HepG2 (cell line): ENCODE data around the gene CPNE8. TPM values are rescaled to one million over a fixed set of nuclear protein-coding genes. Genes with fewer than 3 reads are reported as not detected.
"Not testable (repeated sequence)": the region's sequence is repeated elsewhere in the genome, so short reads cannot be mapped to it uniquely, and the experiment has no call there.

Source experiments
- ATAC-seq: fragments of 200-7000 bp; cut with Tn5 transposase; 3 replicates; pipeline ENCODE4 v1.9.1; 2020; ENCODE audit warnings: mild to moderate bottlenecking, moderate library complexity
- BruUV-seq: library from RNA; stranded (reverse); fragments of 400-500 nt; replicated peaks from 2 replicates; lab custom pipeline; 2021; lab: Mats Ljungman, UMichigan
- CTCF ChIA-PET: fragments of 300-600 bp; formaldehyde crosslinking; extraction: SDS; loops from one replicate; lab custom pipeline; 2021; ENCODE audit warnings: low total read pairs, inconsistent platforms, low intra/inter-chr PET ratio; lab: Yijun Ruan, JAX
- POLR2A ChIA-PET: fragments of 350-600 bp; sonication (Branson Sonifier 250); formaldehyde crosslinking; loops from one replicate; lab custom pipeline; 2020; ENCODE audit warnings: antibody characterized with exemption, inconsistent platforms; lab: Yijun Ruan, JAX
- DNase-seq: peaks from one replicate; pipeline ENCODE4 v3.0.0-alpha.2; 2015; ENCODE audit warnings: low spot score
- FAIRE-seq: peaks from 3 replicates; lab custom pipeline; 2011; peaks lifted over from hg19 to GRCh38; lab: Jason Lieb, UNC
- H2AFZ ChIP-seq: one replicate; pipeline ENCODE4 v1.6.1; 2011; ENCODE audit warnings: low read length, inconsistent platforms
- H3K27ac ChIP-seq: fragments of 300-600 bp; 3 replicates; pipeline ENCODE4 v1.8.0; 2011; ENCODE audit warnings: mixed run types, mild to moderate bottlenecking, mixed read lengths, low read length, inconsistent platforms; ENCODE audit not compliant: insufficient read depth; ENCODE audit errors: extremely low read length
- H3K27me3 ChIP-seq, 2 experiments: fragments of 200-600 bp in 1 of 2; 2 replicates in 1 of 2; 3 replicates in 1 of 2; pipeline versions ENCODE4 v1.6.0 to v1.8.0; 2011; ENCODE audit warnings: low read length in 2 of 2, mild to moderate bottlenecking in 2 of 2, moderate library complexity in 2 of 2, inconsistent platforms in 1 of 2; ENCODE audit not compliant: insufficient read depth in 2 of 2, control insufficient read depth in 1 of 2
- H3K36me3 ChIP-seq, 2 experiments: fragments of 200-600 bp in 1 of 2; replicated peaks in 1 of 2; 2 replicates in 1 of 2; 3 replicates in 1 of 2; pipeline versions ENCODE4 v1.5.1 to v1.8.0; 2011; ENCODE audit warnings: low read length in 2 of 2, inconsistent platforms in 1 of 2; ENCODE audit not compliant: insufficient read depth in 2 of 2, control insufficient read depth in 1 of 2
- H3K4me1 ChIP-seq: 2 replicates; pipeline ENCODE4 v1.5.1; 2012; ENCODE audit warnings: low read length, inconsistent platforms; ENCODE audit not compliant: insufficient read depth
- H3K4me2 ChIP-seq: 2 replicates; pipeline ENCODE4 v1.6.0; 2011; ENCODE audit warnings: low read depth, low read length, inconsistent platforms
- H3K4me3 ChIP-seq, 3 experiments: fragments of 200-600 bp in 1 of 3; sonication (generic), shearing (Covaris generic) in 1 of 3; replicated peaks in 1 of 3; 2 replicates each; pipeline ENCODE4 v1.5.1; 2011 to 2016; ENCODE audit warnings: low read length in 3 of 3, inconsistent platforms in 2 of 3, low read depth in 2 of 3, mild to moderate bottlenecking in 2 of 3, control low read depth in 1 of 3, mixed read lengths in 1 of 3; ENCODE audit not compliant: insufficient read depth in 1 of 3
- H3K79me2 ChIP-seq: one replicate; pipeline ENCODE4 v1.6.1; 2011; ENCODE audit warnings: low read length, inconsistent platforms; ENCODE audit not compliant: insufficient read depth
- H3K9ac ChIP-seq: 2 replicates; pipeline ENCODE4 v1.6.0; 2011; ENCODE audit warnings: mild to moderate bottlenecking, low read depth, low read length, inconsistent platforms; ENCODE audit not compliant: insufficient read depth
- H3K9me3 ChIP-seq: 2 replicates; pipeline ENCODE4 v1.5.1; 2012; ENCODE audit warnings: mild to moderate bottlenecking, low read length
- H4K20me1 ChIP-seq: 2 replicates; pipeline ENCODE4 v1.6.0; 2011; ENCODE audit warnings: inconsistent platforms, mild to moderate bottlenecking, low read length, moderate library complexity; ENCODE audit not compliant: insufficient read depth
- MLX ChIP-seq: IDR thresholded peaks from 2 replicates; pipeline ENCODE4 v1.6.1; 2016
- NFATC3 ChIP-seq: sonication (generic); formaldehyde crosslinking; IDR thresholded peaks from 2 replicates; pipeline ENCODE4 v1.5.1; 2020; ENCODE audit warnings: mild to moderate bottlenecking, missing genetic modification reagents
- SMC3 ChIP-seq: IDR thresholded peaks from 2 replicates; pipeline ENCODE4 v1.6.1; 2011; ENCODE audit warnings: low read length, improper control_type of control experiment
- ZFX ChIP-seq: sonication (generic); formaldehyde crosslinking; IDR thresholded peaks from 2 replicates; pipeline ENCODE4 v1.4.0; 2020; ENCODE audit warnings: mild to moderate bottlenecking, low read depth, missing genetic modification reagents, moderate library complexity
- ZNF576 ChIP-seq: sonication (generic); formaldehyde crosslinking; IDR thresholded peaks from 2 replicates; pipeline ENCODE4 v1.4.0; 2020; ENCODE audit warnings: mild to moderate bottlenecking, missing genetic modification reagents
- WGBS: methylation state at CpG from one replicate; pipeline ENCODE4 v1.1.6; 2017; ENCODE audit warnings: low lambda C conversion rate; 5-methylcytosine and 5-hydroxymethylcytosine counted together
- in situ Hi-C: cut with HindIII; loops from 2 replicates; pipeline ENCODE4 v1.10.0; 2017; ENCODE audit warnings: low pct_unique_long_range_greater_than_20kb; ENCODE audit not compliant: extremely low pct_ligation_motif_present
- intact Hi-C: fragments of 100-400 bp; cut with micrococcal nuclease; formaldehyde crosslinking; loops from one replicate; pipeline ENCODE4 v1.10.0; 2022; ENCODE audit not compliant: unreplicated experiment
- polyA plus RNA-seq, 8 experiments: library from polyadenylated mRNA; depleted of rRNA in 3 of 8; stranded (reverse) in 7 of 8; unstranded in 1 of 8; fragments of >200 nt; fragmentation: Illumina TruSeq in 4 of 8; extraction: Trizol in 4 of 8; gene quantifications; 2 replicates each; pipeline versions ENCODE4 v1.2.1 to v1.2.3, GENCODE V29; 2011 to 2016; ENCODE audit warnings: low read depth in 4 of 8, missing spikeins in 1 of 8, mixed read lengths in 1 of 8; ENCODE audit not compliant: insufficient read depth in 1 of 8
- total RNA-seq, 5 experiments: library from RNA; depleted of rRNA; stranded (reverse); fragments of >200 nt; fragmentation: Illumina TruSeq; extraction: Trizol; gene quantifications; 2 replicates each; pipeline ENCODE4 v1.2.3, GENCODE V29; 2016; ENCODE audit warnings: low read depth in 1 of 5

The CPNE8 gene
- total and polyA plus RNA-seq, 2 of the 13 experiments (the other 11 are each of a cell fraction or from before 2014, with no cell fraction given): 2.4 to 2.7 TPM

DNA sequence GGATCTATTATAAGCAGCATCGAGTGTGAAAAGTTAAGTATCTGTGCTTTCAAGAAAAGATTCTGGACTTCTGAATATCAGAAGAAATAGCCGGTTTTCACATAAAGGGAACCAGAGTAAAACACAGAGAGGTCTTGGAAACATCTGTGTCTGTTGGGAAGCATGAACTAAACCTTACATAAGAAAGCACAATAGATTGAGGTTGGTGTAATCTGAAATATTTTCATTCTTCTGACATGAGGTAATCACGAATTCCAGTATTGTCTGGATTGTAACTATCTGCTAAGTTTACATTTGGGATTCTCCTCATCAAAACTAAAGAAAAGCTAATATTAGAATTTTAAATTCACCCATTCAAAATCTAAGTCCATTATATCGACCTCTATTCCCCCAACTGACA is 161.3 kb downstream of the CPNE8 start:
- in situ Hi-C loops (no loop called here), intact Hi-C loops (no loop called here)
- Histone ChIP-seq H3K36me3 (no peaks in the 10 kb centered on the region), H3K4me1 (no peaks in the 10 kb centered on the region), H3K4me2 (no peak overlapping the region), H3K4me3 (no peak overlapping the region), H3K9ac (no peak overlapping the region), H3K79me2 (no peaks in the 10 kb centered on the region), H4K20me1 (no peaks in the 10 kb centered on the region), H3K27me3 (no peaks in the 10 kb centered on the region), H3K9me3 (no peaks in the 10 kb centered on the region), H3K27ac (no peak overlapping the region), H2AFZ (no peak overlapping the region)
- no peak for FAIRE-seq
- BruUV-seq: no TSS peak
- POLR2A ChIA-PET: no interaction called here
- WGBS: 31% methylated on average over 4 of the region's 4 CpGs
- CTCF ChIA-PET: no interaction called here
- no peak for DNase-seq
- no peak for ATAC-seq
- no peak for TF ChIP-seq ZNF576 (CRISPR knock-in tag)
- TF ChIP-seq NFATC3 (CRISPR knock-in tag): no peak
- no peak for TF ChIP-seq ZFX
- TF ChIP-seq SMC3: no peak
- TF ChIP-seq MLX (CRISPR knock-in tag): no peak

GRCh38 chr12:38742496-38742895 is 162.9 kb downstream of the CPNE8 start:
- H3K9me3 ChIP-seq, H3K36me3 ChIP-seq, H2AFZ ChIP-seq, H3K4me2 ChIP-seq, ATAC-seq, H3K4me3 ChIP-seq, in situ Hi-C loops, H3K27me3 ChIP-seq, DNase-seq, H3K4me1 ChIP-seq, POLR2A ChIA-PET, H3K9ac ChIP-seq, intact Hi-C loops, FAIRE-seq, H4K20me1 ChIP-seq, CTCF ChIA-PET, H3K79me2 ChIP-seq, H3K27ac ChIP-seq, BruUV-seq: not testable (repeated sequence)
- 36% methylated on average over 1 of the region's 1 CpG for WGBS
